Measurements from ENCODE around the gene IFIT3.
"Not testable (repeated sequence)": the region's sequence is repeated elsewhere in the genome, so short reads cannot be mapped to it uniquely, and the experiment has no call there.

Gene IFIT3

GRCh38 chr10:89304446-89304845 lies 23.4 kb upstream of the IFIT3 start:
- DNase-seq = no peak

GRCh38 chr10:89304925-89305324 lies 22.9 kb upstream of the IFIT3 start:
- no peak for DNase-seq

- DNase-seq = no peak
Measured at GRCh38 chr10:89305766-89306433, 21.9 kb upstream of the IFIT3 start.

GRCh38 chr10:89306434-89307268 lies 21.1 kb upstream of the IFIT3 start:
- no peak for DNase-seq

- no peak for DNase-seq
Measured at GRCh38 chr10:89307269-89307577, 20.6 kb upstream of the IFIT3 start.

GRCh38 chr10:89308266-89308665 lies 19.5 kb upstream of the IFIT3 start:
- DNase-seq = no peak

GRCh38 chr10:89308736-89309135 lies 19.1 kb upstream of the IFIT3 start:
- no peak for DNase-seq

- DNase-seq = no peak
Measured at GRCh38 chr10:89309156-89310055, 18.4 kb upstream of the IFIT3 start.

GRCh38 chr10:89310056-89310893 lies 17.5 kb upstream of the IFIT3 start:
- DNase-seq = no peak

- no peak for DNase-seq
Measured at GRCh38 chr10:89312973-89313372, 14.8 kb upstream of the IFIT3 start.

GRCh38 chr10:89314676-89315075 lies 13.1 kb upstream of the IFIT3 start:
- DNase-seq = no peak

- not testable (repeated sequence) for DNase-seq
Measured at GRCh38 chr10:89318047-89318446, 9.8 kb upstream of the IFIT3 start.

GRCh38 chr10:89325081-89325480 lies 2.7 kb upstream of the IFIT3 start:
- DNase-seq = not testable (repeated sequence)

GRCh38 chr10:89325856-89326255 lies 1.9 kb upstream of the IFIT3 start:
- not testable (repeated sequence) for DNase-seq

- no peak for DNase-seq
Measured at GRCh38 chr10:89329151-89329550, 1.4 kb downstream of the IFIT3 start.

GRCh38 chr10:89330014-89330413 lies 2.2 kb downstream of the IFIT3 start:
- not testable (repeated sequence) for DNase-seq

- DNase-seq = no peak
Measured at GRCh38 chr10:89330537-89331212, 2.9 kb downstream of the IFIT3 start.

GRCh38 chr10:89331487-89332122 lies 3.8 kb downstream of the IFIT3 start:
- not testable (repeated sequence) for DNase-seq

GRCh38 chr10:89332123-89332633 lies 4.4 kb downstream of the IFIT3 start:
- no peak for DNase-seq

- DNase-seq = no peak
Measured at GRCh38 chr10:89335226-89335625, 7.4 kb downstream of the IFIT3 start.

- DNase-seq = no peak
Measured at GRCh38 chr10:89336241-89336640, 8.4 kb downstream of the IFIT3 start.
